ENCODE measurements around the gene C11orf68.

The C11orf68 gene

GRCh38 chr11:65867284-65868071 lies 51.4 kb downstream of the C11orf68 start:
- TF ChIP-seq CTCF (IDR thresholded peaks at IDR 0.05; ENCODE audit: low read depth, low read length): no peak

More at GRCh38 chr11:65867284-65868071, 51.4 kb downstream of the C11orf68 start:
- DNase-seq (ENCODE audit: extremely low read depth, low read depth): no peak

Data from AG09319 (cell line).